Ascending aorta (tissue), 2 donors: ENCODE results near the gene SCARB2. TPM values are rescaled to one million over a fixed set of nuclear protein-coding genes. Genes with fewer than 3 reads are reported as not detected.

Source experiments
- DNase-seq, 2 donors: peaks; one replicate each; pipeline ENCODE4 v3.0.0-alpha.2; 2019; ENCODE audit warnings: low spot score in 2 of 2
- H3K27ac ChIP-seq, 2 donors: fragments of 200-600 bp; sonication (generic); one replicate each; pipeline ENCODE4 v1.5.1; 2016 to 2017; ENCODE audit warnings: mild to moderate bottlenecking in 1 of 2
- H3K27me3 ChIP-seq: fragments of 200-600 bp; sonication (generic); one replicate; pipeline ENCODE4 v1.5.1; 2017
- H3K36me3 ChIP-seq, 2 donors: fragments of 200-600 bp; sonication (generic); one replicate each; pipeline ENCODE4 v1.5.1; 2016
- H3K4me1 ChIP-seq, 2 donors: fragments of 200-600 bp; sonication (generic); one replicate each; pipeline ENCODE4 v1.5.1; 2016 to 2017; ENCODE audit warnings: mild to moderate bottlenecking in 1 of 2
- H3K4me3 ChIP-seq, 2 donors: fragments of 200-600 bp; sonication (generic); one replicate each; pipeline ENCODE4 v1.5.1; 2016 to 2017; ENCODE audit warnings: mild to moderate bottlenecking in 1 of 2
- H3K9me3 ChIP-seq, 2 donors: fragments of 200-600 bp; sonication (generic); one replicate each; pipeline ENCODE4 v1.5.1; 2016
- CTCF ChIP-seq, 3 experiments: fragments of 200-600 bp in 2 of 3; fragments of 450-650 bp in 1 of 3; sonication (generic) in 2 of 3; IDR thresholded peaks; one replicate each; pipeline ENCODE4 v1.5.1; 2016 to 2019; ENCODE audit warnings: antibody characterized with exemption in 3 of 3, mild to moderate bottlenecking in 1 of 3, moderate library complexity in 1 of 3
- intact Hi-C: fragments of 100-400 bp; cut with DNase I; formaldehyde crosslinking; loops from one replicate; pipeline ENCODE4 v1.15.1; 2023
- total RNA-seq: library from RNA; depleted of rRNA; stranded (reverse); fragments of >200 nt; gene quantifications from one replicate; pipeline ENCODE4 v1.1.0, GENCODE V29; 2016

Gene SCARB2
- total RNA-seq, 1 donor from 2014 or later = 94.1 TPM

GRCh38 chr4:76215077-76215476 lies 1.5 kb upstream of the SCARB2 start:
- peaks cover 12 to 32% of the 10 kb centered on the region in 2 donors for H3K4me1 ChIP-seq
- H3K9me3 ChIP-seq = no peaks in the 10 kb centered on the region
- TF ChIP-seq CTCF (IDR thresholded peaks at IDR 0.05) = no peak
- DNase-seq = no peak
- intact Hi-C loops = no loop called here
- H3K27me3 ChIP-seq = no peaks in the 10 kb centered on the region
- H3K36me3 ChIP-seq = no peaks in the 10 kb centered on the region
- no peak overlapping the region for H3K4me3 ChIP-seq
- peak overlapping the region; percentile 97 to 99 for H3K27ac ChIP-seq

GRCh38 chr4:76214177-76214675 lies 602 bp upstream of the SCARB2 start:
- intact Hi-C loops = loop anchor here (5.0 kb wide), 2 partner anchors 222 to 943 kb away; partner anchors contain the start of genes CCNG2 and SDAD1
- TF ChIP-seq CTCF (IDR thresholded peaks at IDR 0.05) = no peak
- no peak for DNase-seq
- H3K27me3 ChIP-seq = no peaks in the 10 kb centered on the region
- H3K27ac ChIP-seq = peak overlapping the region; percentile 97 to 99
- peaks cover 12 to 39% of the 10 kb centered on the region in 2 donors for H3K4me1 ChIP-seq
- H3K36me3 ChIP-seq = no peaks in the 10 kb centered on the region
- H3K4me3 ChIP-seq = peak overlapping the region; percentile 92 to 97
- no peaks in the 10 kb centered on the region for H3K9me3 ChIP-seq

GRCh38 chr4:76212851-76213414 lies 691 bp downstream of the SCARB2 start:
- Histone ChIP-seq H3K4me1 (peaks cover 15 to 51% of the 10 kb centered on the region in 2 donors), H3K27ac (peak overlapping the region; percentile 97 to 99)
- no peak for TF ChIP-seq CTCF (IDR thresholded peaks at IDR 0.05)

GRCh38 chr4:76211769-76212708 lies 1.6 kb downstream of the SCARB2 start:
- H3K27ac ChIP-seq = peak overlapping the region; percentile 97 to 99
- peak overlapping the region; percentile 92 to 97 for H3K4me3 ChIP-seq
- H3K4me1 ChIP-seq = peaks cover 15 to 60% of the 10 kb centered on the region in 2 donors
- no peaks in the 10 kb centered on the region for H3K9me3 ChIP-seq
- no peak for TF ChIP-seq CTCF (IDR thresholded peaks at IDR 0.05)
- intact Hi-C loops = loop anchor here (2.0 to 5.0 kb wide), 5 partner anchors 13 to 945 kb away; partner anchors contain the start of genes CCNG2, SDAD1 and STBD1
- H3K27me3 ChIP-seq = no peaks in the 10 kb centered on the region
- no peaks in the 10 kb centered on the region for H3K36me3 ChIP-seq
- no peak for DNase-seq

More at GRCh38 chr4:76212851-76213414, 691 bp downstream of the SCARB2 start:
- Histone ChIP-seq H3K27me3 (no peaks in the 10 kb centered on the region), H3K36me3 (no peaks in the 10 kb centered on the region), H3K4me3 (peak overlapping the region; percentile 92 to 97), H3K9me3 (no peaks in the 10 kb centered on the region)
- intact Hi-C loops = loop anchor here (1.0 to 5.0 kb wide), 6 partner anchors 14 to 944 kb away; partner anchors contain the start of genes CCNG2, SDAD1 and STBD1
- no peak for DNase-seq

GRCh38 chr4:76210452-76210851 lies 3.2 kb downstream of the SCARB2 start:
- peaks cover 15 to 75% of the 10 kb centered on the region in 2 donors for H3K4me1 ChIP-seq
- intact Hi-C loops = loop anchor here (5.0 kb wide), 2 partner anchors 218 to 947 kb away; partner anchors contain the start of genes CCNG2 and SDAD1
- H3K36me3 ChIP-seq = no peaks in the 10 kb centered on the region
- TF ChIP-seq CTCF (IDR thresholded peaks at IDR 0.05) = no peak
- no peak for DNase-seq
- no peaks in the 10 kb centered on the region for H3K9me3 ChIP-seq
- peak overlapping the region in 1 of 2 donors; percentile 97 for H3K4me3 ChIP-seq
- peak overlapping the region; percentile 30 to 99 for H3K27ac ChIP-seq
- no peaks in the 10 kb centered on the region for H3K27me3 ChIP-seq
